NOMO-1 (cell line): Measurements from ENCODE around the gene HSPG2.
A peak's percentile ranks its signal among the peaks of the same experiment; 100 is the strongest.
"Not testable (repeated sequence)": the region's sequence is repeated elsewhere in the genome, so short reads cannot be mapped to it uniquely, and the experiment has no call there.

Experiments used
- DNase-seq, 2 experiments: peaks; one replicate each; lab custom pipeline; 2025; ENCODE audit not compliant: unreplicated experiment in 2 of 2; lab: John Stamatoyannopoulos, UW

The HSPG2 gene

GRCh38 chr1:21956720-21957552 lies 19.8 kb upstream of the HSPG2 start:
- no peak for DNase-seq

GRCh38 chr1:21955501-21956281 lies 18.6 kb upstream of the HSPG2 start:
- no peak for DNase-seq

- DNase-seq, result no peak
Observed at GRCh38 chr1:21955058-21955457, 17.9 kb upstream of the HSPG2 start.

- DNase-seq, result no peak
Observed at GRCh38 chr1:21952786-21953520, 15.8 kb upstream of the HSPG2 start.

- DNase-seq, result no peak
Observed at GRCh38 chr1:21951226-21951870, 14.2 kb upstream of the HSPG2 start.

- DNase-seq, result no peak
Observed at GRCh38 chr1:21950734-21951133, 13.6 kb upstream of the HSPG2 start.

GRCh38 chr1:21946836-21947587 lies 9.9 kb upstream of the HSPG2 start:
- no peak for DNase-seq

- DNase-seq, result no peak
Observed at GRCh38 chr1:21944733-21945073, 7.6 kb upstream of the HSPG2 start.

- DNase-seq, result not testable (repeated sequence)
Observed at GRCh38 chr1:21942959-21943640, 6.0 kb upstream of the HSPG2 start.

GRCh38 chr1:21942464-21942863 lies 5.4 kb upstream of the HSPG2 start:
- no peak for DNase-seq

- no peak for DNase-seq
Observed at GRCh38 chr1:21941370-21941769, 4.3 kb upstream of the HSPG2 start.

- no peak for DNase-seq
Observed at GRCh38 chr1:21940492-21940891, 3.4 kb upstream of the HSPG2 start.

- DNase-seq, result peak; percentile 43 to 75
Observed at GRCh38 chr1:21939650-21940374, 2.7 kb upstream of the HSPG2 start.

- no peak for DNase-seq
Observed at GRCh38 chr1:21938732-21939538, 1.8 kb upstream of the HSPG2 start.

GRCh38 chr1:21937372-21938121 lies 437 bp upstream of the HSPG2 start:
- peak; percentile 37 to 80 for DNase-seq

GRCh38 chr1:21936366-21937031 lies 611 bp downstream of the HSPG2 start:
- no peak for DNase-seq

- no peak for DNase-seq
Observed at GRCh38 chr1:21935891-21936365, 1.2 kb downstream of the HSPG2 start.
